ENCODE measurements around the gene PGR. TPM values are rescaled to one million over a fixed set of nuclear protein-coding genes. Genes with fewer than 3 reads are reported as not detected.

PGR gene
- total RNA-seq, 1 experiment from 2014 or later: not detected

DNA sequence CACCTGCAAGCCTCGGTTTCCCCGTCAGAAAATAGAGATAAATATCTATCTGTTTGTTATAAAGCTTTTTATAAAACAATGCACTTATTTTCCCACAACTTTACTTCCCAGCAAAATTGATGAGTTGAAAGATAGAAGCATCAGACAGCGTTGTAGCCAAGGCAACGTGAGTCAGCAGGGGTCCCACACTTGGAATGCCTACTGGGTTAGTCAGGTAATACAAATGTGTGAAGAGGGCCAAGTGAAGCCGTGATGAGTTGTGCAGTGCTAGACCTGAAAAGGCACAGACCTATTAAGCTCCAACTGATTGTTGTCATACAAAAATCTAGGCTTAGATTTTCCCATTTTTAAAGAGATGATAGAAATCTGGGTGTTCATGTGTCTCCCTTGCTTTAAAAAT is 118.7 kb downstream of the PGR start:
- DNase-seq (ENCODE audit: low spot score): peak; percentile 6

DNA sequence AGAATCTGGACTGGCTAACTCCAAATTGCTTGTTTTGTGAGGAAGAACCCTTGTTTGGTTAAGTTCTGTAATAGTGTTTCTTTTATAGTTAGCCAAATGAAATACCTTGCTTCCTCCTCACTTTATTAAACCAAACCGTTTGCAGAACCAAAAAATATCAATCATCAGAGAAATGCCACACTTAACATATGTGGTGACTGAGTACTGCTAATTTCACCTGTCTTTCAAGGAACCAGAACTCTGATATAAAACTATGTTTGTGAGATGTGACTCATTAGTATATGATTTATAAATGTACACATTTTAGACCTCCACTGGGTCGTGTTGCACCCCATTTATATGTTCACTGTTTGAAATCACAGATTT is 119.9 kb downstream of the PGR start:
- no peak for DNase-seq (ENCODE audit: low spot score)

DNA sequence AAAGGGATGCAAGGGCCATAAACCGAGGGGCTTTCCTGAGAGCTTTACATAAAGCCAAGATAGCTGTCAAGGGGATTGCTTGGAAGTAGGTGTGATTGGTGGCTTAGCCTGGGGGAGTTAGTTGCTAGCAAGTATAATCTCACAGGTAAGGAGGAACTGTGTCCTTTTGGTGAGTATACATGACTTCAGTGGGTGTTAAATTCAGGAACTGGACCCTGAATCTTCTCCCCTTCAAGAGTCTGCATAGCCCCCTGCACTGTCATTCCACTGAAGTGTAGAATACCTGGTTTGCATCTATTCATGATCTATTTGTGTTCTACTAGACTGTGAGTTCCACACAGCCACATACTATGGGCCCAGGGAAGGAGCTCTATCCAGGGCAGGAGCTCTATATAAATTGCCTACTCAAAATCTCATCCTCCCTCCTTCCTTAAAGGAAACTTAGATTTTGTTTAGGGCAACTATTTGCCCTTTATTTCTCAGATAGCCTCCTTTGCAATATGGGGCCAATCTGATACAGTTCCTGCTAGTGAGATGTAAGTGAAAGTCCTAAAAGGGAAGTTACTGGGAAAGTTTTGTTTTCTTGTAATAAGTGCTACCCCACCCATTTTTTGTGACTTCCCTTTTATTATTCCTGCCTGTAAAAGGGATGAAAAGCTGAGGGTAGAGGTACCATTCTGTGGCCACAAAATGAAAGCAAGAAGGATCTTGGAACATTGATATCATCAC is 120.5 kb downstream of the PGR start:
- no peak for DNase-seq (ENCODE audit: low spot score)

DNA sequence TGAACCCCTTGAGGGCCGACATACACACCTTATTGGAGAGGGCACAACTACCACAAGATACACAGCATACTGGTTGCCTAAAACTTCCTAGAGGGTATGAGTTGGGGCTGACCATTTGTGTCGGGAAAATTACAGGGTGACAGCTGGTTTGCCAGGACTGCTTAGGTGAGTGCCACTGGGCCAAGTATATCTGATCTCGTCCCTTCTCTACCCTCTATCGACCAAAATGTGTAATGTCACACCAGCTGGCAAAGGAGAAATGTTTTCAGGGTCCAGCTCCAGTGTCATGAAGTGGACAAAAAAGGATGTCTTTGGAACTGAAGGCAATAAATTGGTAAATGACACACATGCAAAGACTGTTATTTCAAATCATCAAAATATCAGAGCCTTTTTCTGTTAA is 126.1 kb downstream of the PGR start:
- DNase-seq (ENCODE audit: low spot score): no peak

DNA sequence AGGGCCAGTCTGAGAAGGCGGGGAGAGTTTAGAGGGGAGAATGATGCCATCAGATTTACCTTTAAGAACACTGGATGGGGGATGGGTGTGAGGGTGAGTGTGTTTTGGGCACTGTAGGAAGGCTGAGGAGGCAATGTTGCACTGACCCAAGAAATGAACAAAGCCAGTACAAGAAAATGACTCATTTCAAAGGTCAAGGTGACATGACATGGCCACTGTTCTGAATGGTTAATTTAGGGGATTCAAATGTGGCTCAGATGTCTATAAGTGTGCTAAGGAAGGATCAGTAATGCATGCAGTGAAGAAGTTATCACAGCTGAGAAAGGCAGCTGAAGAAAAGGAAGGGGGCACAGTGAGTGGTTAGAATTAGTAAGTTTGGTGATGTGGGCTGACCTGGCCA is 129.9 kb downstream of the PGR start:
- DNase-seq (ENCODE audit: low spot score): no peak

DNA sequence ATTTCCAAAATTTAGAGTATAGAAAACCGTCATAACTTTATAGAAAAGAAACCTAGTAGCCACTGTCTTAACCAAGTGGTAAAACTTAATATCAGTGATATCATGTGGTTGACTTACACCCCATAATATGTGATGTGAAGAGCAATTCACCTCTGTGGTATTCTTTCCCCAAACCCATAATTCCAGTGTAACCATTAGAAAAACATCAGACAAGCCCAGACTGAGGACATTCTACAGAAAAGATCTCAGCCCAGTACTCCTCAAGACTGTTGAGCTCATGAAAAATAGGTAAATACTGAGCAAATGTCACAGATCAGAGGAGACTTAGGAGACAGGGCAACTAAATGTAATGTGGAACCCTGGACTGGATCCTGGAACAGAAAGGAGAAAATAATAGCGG is 134.6 kb downstream of the PGR start:
- no peak for DNase-seq (ENCODE audit: low spot score)

DNA sequence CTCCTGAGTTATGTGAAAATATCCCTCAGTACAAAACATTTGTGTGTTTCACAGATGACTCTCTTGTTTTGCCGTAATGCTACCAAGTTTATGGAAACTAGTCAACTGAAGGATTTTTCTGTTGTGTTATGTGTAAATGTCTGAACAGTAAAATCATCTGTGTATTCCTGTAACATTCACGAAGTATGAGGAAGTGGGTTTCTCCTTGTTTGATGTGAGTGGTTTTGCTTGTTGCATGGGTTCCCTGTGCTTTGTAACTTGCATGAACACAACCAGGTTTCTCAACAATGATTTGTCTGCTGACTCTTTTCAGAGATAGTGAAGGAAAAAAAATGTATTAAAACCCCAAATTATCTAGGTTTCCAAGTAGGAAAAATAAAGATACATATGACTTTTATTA is 138.1 kb downstream of the PGR start:
- no peak for DNase-seq (ENCODE audit: low spot score)

DNA sequence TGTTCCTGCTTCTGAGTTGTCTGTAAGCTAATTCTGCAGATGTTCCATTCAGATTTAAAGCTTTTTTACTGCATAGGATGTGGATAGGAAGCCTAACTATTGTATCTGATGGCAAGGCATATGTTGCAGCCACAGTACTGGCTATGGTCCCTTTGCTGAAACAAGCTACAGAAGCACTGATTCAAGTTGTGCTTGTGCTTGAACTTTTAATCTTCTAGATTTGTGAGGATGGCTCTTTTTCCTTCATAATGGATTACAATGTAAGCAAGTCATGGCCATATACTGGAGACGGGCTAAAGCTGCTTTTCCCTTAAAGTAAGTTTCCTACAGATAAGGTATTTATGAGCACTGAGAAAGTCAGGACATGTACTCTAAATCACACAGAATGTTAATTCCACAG is 138.7 kb downstream of the PGR start:
- no peak for DNase-seq (ENCODE audit: low spot score)

DNA sequence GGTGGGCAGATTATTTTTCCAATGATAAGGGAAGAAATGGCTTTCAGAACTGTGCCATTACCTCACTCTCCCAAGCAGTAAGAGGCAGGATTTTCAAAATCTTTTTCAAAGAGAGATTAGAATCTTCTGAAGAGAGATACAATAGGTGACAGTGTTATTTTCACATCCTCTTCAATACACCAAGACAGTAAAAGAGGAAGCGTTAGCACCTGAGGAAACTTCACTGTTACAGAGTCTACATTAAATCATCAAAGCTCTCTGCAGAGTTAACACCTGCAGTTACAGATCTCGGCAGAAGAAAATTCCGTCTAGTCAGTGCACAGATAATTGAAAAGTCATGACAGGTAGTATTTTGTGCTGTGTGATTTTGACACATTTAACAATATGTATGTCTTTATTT is 144.9 kb downstream of the PGR start:
- no peak for DNase-seq (ENCODE audit: low spot score)

DNA sequence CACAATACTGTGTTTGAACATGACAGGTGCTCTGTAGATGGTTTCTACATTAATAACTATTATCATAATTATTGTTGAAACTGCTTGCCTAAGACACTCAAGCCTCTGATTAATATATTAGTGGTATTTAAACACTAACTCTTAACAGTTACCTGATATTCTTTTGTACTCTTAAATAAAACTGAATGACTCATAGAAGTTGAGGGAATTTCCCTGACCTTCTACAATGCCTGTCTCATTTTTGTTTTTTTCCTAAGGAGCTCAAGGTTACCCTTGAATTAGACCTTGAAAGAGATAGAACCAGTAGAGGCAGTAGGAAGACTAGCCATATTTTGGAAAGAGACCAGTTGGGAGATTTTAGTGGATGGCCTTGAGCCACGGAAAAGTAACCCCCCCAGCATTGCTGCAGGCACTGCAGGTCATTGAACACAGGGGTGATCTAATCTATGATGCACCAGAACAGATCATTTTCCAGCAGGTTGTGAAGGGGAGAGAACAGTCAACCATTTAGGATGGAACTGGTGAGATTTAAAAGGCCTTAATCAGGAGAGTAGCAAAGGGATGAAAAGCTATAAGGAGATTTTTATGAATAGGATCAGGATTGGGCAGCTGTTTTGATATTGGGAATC is 148.3 kb downstream of the PGR start:
- no peak for DNase-seq (ENCODE audit: low spot score)

DNA sequence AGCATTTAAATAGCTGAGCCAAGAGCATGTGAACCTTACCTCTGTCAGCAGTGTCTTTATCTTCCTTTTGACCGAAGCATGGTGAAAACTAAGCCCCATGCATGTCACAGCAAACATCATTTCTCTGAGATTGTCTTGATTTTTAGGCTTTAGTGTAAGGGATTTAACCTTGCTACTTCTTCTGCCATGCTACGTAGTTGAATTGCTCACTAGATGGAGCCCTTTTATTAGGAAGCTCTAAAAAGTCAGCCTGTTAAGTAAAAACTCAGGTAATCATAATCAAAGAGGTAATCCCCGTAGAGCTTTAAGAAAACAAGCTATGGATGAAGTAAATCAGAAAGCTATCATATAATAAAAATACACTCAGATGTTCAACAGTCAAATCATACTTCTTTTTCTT is 149.5 kb downstream of the PGR start:
- no peak for DNase-seq (ENCODE audit: low spot score)
